AML-193 (cell line): ENCODE data around the gene SLC25A12.

Experiments used
- DNase-seq, 2 experiments: peaks; one replicate each; lab custom pipeline; 2025; lab: John Stamatoyannopoulos, UW

The SLC25A12 gene

DNA sequence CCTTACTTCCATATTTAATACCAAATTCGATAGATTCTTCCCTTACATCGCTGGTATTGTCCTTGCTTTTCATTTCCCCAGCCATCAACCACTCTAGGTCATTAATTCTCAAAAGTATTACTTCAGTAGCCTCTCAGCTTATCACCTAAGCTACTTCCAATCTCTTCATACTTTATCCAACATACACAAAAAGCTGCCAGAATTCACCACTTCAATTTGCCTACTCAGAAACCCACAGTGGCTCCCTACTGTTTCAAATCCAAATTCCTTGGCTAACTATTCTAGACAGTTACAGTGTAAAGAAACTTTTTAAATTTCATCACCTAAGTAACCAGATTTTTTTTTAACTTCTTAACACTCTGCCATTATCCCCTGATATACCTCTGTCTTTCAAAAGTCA, 4.7 kb downstream of the SLC25A12 start:
- no peak for DNase-seq

DNA sequence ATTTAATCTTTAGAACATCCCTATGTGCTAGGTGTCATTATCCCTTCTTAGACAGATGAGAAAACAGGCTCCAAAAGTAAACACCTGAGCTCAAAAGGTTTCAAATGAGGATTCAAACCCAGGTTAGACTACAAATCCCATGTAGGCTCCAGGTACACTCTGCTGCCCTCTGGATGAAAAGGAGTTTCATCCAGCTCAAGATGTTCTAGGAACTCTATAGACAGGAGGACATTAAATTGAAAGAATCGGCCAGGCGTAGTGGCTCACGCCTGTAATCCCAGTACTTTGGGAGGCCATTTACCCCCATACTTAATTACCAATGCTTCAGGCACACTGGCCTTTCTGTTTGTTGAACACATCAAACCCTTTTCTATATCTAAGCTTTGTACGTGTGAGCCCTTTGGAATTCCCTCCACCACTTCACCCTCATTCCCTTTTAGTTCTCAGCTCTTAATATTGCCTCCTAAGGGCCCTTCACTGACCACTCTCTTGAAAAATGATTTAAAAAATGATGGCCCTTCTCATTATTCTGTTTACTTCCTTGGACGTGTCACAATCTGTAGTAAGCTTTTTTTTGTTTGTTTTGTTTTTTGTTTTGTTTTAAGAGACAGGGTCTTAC, 10.7 kb downstream of the SLC25A12 start:
- no peak for DNase-seq

DNA sequence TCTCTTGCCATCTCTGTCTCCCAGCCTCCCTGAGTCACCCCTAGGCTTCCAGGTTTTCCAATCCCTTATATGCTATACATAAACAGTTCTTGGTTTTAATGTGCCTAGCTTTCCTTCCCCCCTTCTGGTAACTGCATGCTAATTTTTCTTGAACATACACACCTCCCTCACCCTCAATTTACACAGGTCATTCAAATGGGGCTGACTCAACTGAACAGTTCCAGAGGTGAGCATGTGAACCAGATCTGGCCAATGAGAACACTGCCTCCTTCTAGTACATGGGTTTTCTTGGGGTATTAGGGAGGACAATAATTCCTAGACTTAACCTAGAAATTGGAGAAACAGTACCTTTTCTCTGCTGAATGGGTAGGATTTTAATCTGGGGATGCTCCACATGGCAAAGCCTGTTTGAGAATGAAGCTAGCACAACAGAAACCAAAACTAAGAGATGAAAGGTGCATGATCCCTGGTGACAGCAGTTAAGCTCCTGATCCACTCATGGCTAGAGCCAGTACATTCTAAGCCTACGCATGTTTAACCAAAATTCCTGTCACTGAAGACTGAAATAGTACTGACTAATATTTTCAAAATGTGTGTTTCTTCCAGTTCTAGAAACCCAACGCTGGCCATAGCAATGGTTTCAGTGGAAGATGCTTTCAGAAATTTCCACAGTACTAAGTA, 11.8 kb downstream of the SLC25A12 start:
- DNase-seq = no peak

GRCh38 chr2:171880774-171881173, 13.3 kb downstream of the SLC25A12 start:
- DNase-seq = no peak

- DNase-seq = no peak
These were observed 14.2 kb downstream of the SLC25A12 start for GRCh38 chr2:171879865-171880264.

DNA sequence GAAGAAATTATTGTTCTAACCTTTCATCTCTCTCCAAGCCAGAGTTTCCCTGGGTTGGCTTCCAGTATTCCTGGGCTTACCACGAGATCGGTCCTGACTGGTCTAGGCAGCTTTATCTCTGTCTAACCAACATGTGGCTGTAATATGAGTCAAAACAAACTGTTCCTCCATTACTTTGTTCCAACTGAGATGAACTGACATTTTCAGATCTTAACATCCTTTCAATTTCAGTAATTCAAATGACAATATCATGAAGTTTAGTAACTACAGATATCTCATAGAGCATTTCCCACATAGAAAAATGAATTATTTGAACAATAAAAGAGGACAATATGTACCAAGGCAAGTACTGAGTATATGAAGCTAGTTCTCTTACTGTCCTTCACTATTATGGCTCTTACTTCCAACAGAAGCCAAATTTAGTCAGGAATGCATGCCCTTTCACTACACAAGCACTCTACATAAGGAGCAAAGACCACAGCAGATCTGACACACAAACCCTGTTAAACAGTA, 15.5 kb downstream of the SLC25A12 start:
- no peak for DNase-seq

DNA sequence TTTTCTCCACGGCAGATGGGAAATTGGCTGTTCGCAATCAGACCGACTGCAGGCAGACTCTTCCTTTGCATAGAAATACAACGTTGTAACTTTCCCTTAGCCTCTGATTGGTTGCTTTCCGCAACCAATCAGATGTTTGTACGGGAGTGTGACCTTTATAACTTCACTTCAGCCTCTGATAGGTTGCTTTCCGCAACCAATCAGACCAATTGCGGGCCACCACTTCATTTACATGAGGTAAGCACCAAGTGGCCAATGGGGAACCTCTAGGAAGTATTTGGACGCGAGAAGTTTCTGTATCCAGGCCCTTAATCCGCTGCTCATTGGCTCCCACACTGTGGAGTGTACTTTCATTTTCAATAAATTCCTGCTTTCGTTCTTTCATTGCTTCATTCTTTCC, 19.1 kb downstream of the SLC25A12 start:
- no peak for DNase-seq

- no peak for DNase-seq
These were observed 19.5 kb downstream of the SLC25A12 start for GRCh38 chr2:171874517-171874916.

- DNase-seq = no peak
These were observed 29.6 kb downstream of the SLC25A12 start for GRCh38 chr2:171864357-171864985.

DNA sequence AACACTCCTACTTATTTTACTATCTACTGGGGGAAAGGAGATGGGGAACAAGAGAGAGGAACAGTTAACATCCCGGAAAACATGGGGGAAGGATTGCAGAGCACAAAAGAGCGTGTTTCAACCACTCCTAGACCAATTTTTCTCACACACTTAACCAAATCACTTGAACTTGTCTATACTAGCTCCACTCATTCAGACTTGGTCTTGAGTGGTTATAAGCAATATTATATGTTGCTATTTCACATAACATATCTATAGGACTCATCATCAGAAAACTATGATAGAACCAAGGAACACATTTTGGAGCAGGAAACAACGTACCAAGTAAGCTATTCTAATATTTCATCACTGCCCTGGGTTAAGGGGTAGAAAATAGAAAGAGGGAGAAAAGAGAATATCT, 31.5 kb downstream of the SLC25A12 start:
- no peak for DNase-seq

DNA sequence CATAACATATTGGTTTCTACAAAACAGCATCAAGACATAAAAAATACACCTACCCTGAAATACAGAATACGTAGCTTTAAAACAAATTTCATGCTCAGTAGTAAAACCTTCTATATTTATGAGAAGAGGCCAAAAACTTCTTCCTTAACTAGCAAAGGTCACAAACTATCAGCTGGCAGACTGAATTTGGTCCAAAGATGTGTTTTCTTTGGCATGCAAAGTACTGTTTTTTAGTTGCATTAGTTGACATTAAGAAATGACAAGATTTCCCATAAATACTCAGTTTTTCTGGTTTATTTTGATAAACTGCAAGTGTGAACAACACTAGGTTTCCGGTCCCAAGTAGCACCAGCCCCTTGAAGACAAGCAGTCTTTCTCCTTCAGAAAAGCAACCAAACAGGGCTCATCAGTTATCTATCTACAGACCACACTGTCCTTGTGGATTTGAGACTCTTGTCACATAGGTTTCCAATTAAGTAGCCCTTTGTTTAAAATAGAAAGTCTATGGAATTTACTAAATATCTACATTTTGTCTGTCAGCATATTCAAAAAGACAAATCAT, 35.6 kb downstream of the SLC25A12 start:
- DNase-seq = no peak

DNA sequence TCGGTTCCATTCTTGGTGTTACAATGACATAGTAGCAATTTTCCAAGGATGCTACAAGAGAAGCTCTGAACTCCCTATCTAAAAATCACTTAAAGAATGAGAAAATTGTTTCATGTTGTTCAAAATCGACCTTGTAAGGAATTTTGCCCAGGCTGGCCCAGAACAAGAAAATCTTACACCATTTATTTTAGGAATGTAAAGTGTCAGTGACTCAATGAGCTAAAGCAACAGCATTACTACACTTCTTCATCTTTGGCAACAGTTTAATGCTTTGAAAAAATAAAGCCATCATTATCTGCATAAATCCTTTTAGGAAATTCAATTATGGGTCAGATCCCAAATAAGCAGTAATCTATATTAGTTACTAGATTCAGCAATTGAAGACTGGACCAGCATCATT, 38.6 kb downstream of the SLC25A12 start:
- DNase-seq = no peak

GRCh38 chr2:171852366-171852888, 41.6 kb downstream of the SLC25A12 start:
- no peak for DNase-seq

DNA sequence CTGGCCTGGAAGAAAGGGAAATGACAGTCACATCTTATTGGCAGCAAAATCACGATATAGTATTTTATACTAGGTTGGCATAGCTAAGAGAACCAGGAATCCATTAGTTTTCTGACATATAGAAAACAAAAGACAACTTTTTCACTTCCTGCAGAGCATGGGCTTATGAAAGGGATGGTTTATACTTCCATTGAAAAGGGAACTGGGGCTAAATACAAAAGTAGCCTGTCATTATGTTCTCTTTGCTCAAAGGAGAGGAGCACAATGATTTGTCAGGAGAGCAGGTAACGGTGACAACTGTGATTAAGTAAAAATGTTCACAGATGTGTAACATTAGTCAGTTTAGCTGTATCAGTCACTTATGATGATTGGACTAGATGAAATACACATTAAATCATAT, 46.4 kb downstream of the SLC25A12 start:
- no peak for DNase-seq

DNA sequence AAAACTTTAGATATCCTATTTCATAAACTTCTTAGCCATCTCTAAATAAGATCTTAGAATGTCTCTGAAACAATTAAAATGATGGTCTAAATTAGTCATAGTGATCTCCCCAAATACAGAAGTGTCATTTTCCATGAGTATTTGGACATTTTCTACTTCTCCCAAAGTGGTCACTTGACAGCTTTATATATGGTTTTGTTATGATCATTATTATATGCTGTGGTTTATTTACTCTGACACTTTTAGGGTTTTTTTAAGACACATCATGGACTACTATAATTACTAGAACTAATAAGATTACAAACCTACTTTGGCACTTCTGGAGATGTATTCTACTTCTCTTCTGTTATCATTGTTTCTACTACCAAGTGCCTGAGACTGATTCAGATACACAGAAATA, 47.1 kb downstream of the SLC25A12 start:
- no peak for DNase-seq

- DNase-seq = no peak
These were observed 52.0 kb downstream of the SLC25A12 start for GRCh38 chr2:171841996-171842395.

GRCh38 chr2:171837736-171838135, 56.3 kb downstream of the SLC25A12 start:
- DNase-seq = no peak

DNA sequence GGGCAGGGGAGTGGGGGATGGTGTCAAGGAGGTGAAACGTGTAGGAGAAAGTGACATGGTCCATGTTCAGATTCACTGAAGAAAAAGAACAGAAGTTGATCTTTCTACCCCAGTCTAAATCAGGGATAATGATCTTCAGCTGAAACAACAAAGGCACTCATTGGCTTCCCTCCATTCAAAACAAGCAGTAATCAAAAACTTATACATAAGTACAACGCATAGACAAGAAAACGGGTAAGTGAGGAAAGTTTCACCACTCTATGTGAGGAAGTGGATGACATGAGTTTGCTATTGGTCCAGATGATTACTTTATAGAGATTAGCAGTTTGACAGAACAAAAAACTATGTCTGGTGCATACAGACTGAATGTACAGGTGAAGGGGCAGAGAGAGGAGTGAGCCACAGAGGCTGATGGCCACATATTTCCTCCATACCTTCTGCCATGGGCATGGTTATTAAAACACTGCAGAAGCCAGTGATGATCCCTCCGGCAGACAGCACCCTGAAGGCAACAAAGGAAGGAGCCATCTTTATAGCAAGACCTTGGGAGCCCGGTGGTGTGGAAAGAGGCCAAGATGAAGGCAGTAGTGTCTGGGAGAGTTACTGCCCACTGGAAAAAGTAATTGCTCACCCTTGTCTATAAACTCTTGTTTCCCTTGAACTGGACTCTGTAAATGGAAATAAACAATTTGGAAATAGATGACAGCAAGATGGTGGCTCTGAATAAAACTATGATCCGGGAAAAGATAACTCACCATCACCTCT, 57.7 kb downstream of the SLC25A12 start:
- DNase-seq = no peak

GRCh38 chr2:171835386-171835785, 58.7 kb downstream of the SLC25A12 start:
- DNase-seq = no peak

GRCh38 chr2:171834286-171834685, 59.8 kb downstream of the SLC25A12 start:
- DNase-seq = no peak

- DNase-seq = no peak
These were observed 61.6 kb downstream of the SLC25A12 start for GRCh38 chr2:171832489-171832888.

DNA sequence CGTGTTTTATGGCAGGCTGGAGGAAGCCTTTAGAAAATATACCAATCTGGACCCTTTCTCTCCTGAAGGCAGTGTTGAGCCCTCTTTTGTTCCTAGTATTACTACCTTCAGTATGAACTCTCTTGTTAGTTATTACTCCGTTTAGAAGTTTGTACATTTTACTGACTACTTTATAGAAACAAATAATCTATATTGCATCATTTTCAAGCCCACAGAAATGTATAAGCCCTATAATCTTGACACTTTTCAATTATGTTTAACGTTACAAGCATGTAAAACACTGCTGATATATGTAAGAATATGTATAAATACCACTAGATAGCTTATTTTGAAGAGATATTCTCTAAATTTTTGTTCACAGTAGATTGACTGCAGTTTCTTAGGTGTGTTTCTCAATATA, 64.0 kb downstream of the SLC25A12 start:
- DNase-seq = no peak
